Heart right ventricle (tissue), 16 donors: Measurements from ENCODE around the gene AUTS2. TPM values are rescaled to one million over a fixed set of nuclear protein-coding genes. Genes with fewer than 3 reads are reported as not detected.
A peak's percentile ranks its signal among the peaks of the same experiment; 100 is the strongest.

Experiments
- ATAC-seq, 8 donors: fragments of 200-7000 bp; cut with Tn5 transposase; one replicate each; pipeline ENCODE4 v1.9.1; 2020; ENCODE audit warnings: mild to moderate bottlenecking in 8 of 8, moderate library complexity in 8 of 8, moderate number of reproducible peaks in 1 of 8
- DNase-seq, 2 donors: peaks; one replicate each; pipeline ENCODE4 v3.0.0-alpha.2; 2020
- H3K27ac ChIP-seq, 10 donors: fragments of 200-600 bp; sonication (generic) in 2 of 10; one replicate each; pipeline versions ENCODE4 v1.5.0 to v1.8.0; 2020 to 2022; ENCODE audit warnings: mild to moderate bottlenecking in 3 of 10
- H3K27me3 ChIP-seq, 7 donors: fragments of 200-600 bp; one replicate each; pipeline ENCODE4 v1.8.0; 2021 to 2022; ENCODE audit warnings: mild to moderate bottlenecking in 2 of 7
- H3K36me3 ChIP-seq, 9 donors: fragments of 200-600 bp; sonication (generic) in 1 of 9; one replicate each; pipeline versions ENCODE4 v1.5.0 to v1.8.0; 2020 to 2022; ENCODE audit warnings: mild to moderate bottlenecking in 2 of 9
- H3K4me1 ChIP-seq, 9 donors: fragments of 200-600 bp; sonication (generic) in 1 of 9; one replicate each; pipeline versions ENCODE4 v1.5.0 to v1.8.0; 2020 to 2022; ENCODE audit warnings: mild to moderate bottlenecking in 4 of 9
- H3K4me3 ChIP-seq, 10 donors: fragments of 200-600 bp; sonication (generic) in 2 of 10; one replicate each; pipeline versions ENCODE4 v1.5.0 to v1.8.0; 2020 to 2022; ENCODE audit warnings: mild to moderate bottlenecking in 7 of 10, moderate library complexity in 2 of 10
- H3K9me3 ChIP-seq, 11 donors: fragments of 200-600 bp in 10 of 11; sonication (generic) in 2 of 11; one replicate each; pipeline versions ENCODE4 v1.5.0 to v1.8.0; 2013 to 2022; ENCODE audit warnings: mild to moderate bottlenecking in 2 of 11, control low read depth in 1 of 11, moderate library complexity in 1 of 11
- WGBS, 2 donors: extraction: QIAGEN DNeasy Blood & Tissue Kit; methylation state at CpG; one replicate each; pipeline ENCODE4 v1.1.7; 2013; ENCODE audit warnings: inconsistent platforms in 1 of 2; 5-methylcytosine and 5-hydroxymethylcytosine counted together
- intact Hi-C, 10 donors: fragments of 100-400 bp; cut with DNase I; formaldehyde crosslinking; loops; one replicate each; pipeline versions ENCODE4 v1.11.1 to v1.14.2; 2022
- polyA plus RNA-seq, 2 donors: library from polyadenylated mRNA; stranded (reverse); fragments of 200-250 nt; gene quantifications; one replicate each; pipeline ENCODE4 v1.2.3, GENCODE V29; 2013
- total RNA-seq, 10 donors: library from RNA; stranded (reverse); fragmentation: NEBNext Ultra II Directional in 3 of 10; extraction: Animal tissue kit (Norgen Biotek cat#: 25700) in 3 of 10; gene quantifications; one replicate each; pipeline versions ENCODE4 v1.2.1 to v1.2.4, GENCODE V29; 2021 to 2023
- TF ChIP-seq, protein P1 (sequence below), 9 donors: fragments of 200-600 bp; sonication (generic) in 2 of 9; IDR thresholded peaks; one replicate each; pipeline versions ENCODE4 v1.5.0 to v1.8.0; 2021 to 2022; ENCODE audit warnings: antibody characterized with exemption in 9 of 9, mild to moderate bottlenecking in 5 of 9, moderate library complexity in 1 of 9
- donor health status: Arrhythmogenic right ventricular cardiomyopathy.
- donor health status: ischemic (EF 13 %, LVEDD 7.1; RV severe dilation, severe dysfunction).
- donor health status: healthy with polysubstance abuse.
- donor health status: DM: no; HTN: yes; CAD: no.
- donor health status: DM: no; HTN: no; CAD: no.
- donor health status: ischemic (EF 25% LVEDD 6.9; RV normal size, moderate dysfunction).
- donor health status: ischemic (EF 25% LVEDD 5.7; RV mildly dilated, moderate dysfunction).
- donor health status: healthy.
- donor health status: DM: yes; HTN: yes; CAD: no.
- donor health status: Ischemic cardiomyopathy.
- donor health status: ischemic (EF 35%, LVEDD 5.7; RV mildly dilated, moderate dysfunction).
- donor health status: nonischemic (EF 11% LVEDD 7.7; RV severe dilation, severe dysfunction).
- donor health status: DM: yes; HTN: yes; CAD: no.
- donor health status: PGD.
- donor health status: ischemic (EF 29% LVEDD 5.4; RV normal size, mild dysfunction).
- donor health status: nonischemic (EF 23%, LVEDD 6.1; RV moderate dilation, normal function).

Gene AUTS2
- total and polyA plus RNA-seq, 12 donors, result 1.6 to 11.2 (median 7.3) TPM

DNA sequence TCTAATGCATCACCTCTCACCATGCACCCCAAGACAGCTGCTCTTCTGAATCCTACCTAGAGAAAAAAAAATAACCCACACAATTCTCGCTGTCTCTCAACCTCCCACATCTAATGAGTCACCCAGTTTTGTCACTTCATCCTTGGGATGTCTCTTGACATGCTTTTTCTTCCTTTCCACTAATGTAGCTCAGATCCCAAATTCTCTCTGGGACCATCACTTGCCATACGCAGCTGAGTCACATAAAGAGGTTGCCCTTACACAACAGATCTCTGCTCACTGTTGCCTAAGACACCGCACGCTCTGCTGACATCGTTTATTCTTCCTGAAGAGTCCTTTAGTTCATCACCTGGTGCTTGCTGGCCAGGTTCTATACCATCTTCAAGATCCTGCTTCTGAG lies 927.7 kb downstream of the AUTS2 start:
- H3K36me3 ChIP-seq, result no peaks in the 10 kb centered on the region
- no peak overlapping the region for H3K4me3 ChIP-seq
- H3K27ac ChIP-seq, result no peak overlapping the region
- intact Hi-C loops, result no loop called here
- peaks cover 0 to 14% (median 0%) of the 10 kb centered on the region in 9 donors for H3K4me1 ChIP-seq
- H3K9me3 ChIP-seq, result peaks cover 0 to under 1% (median 0%) of the 10 kb centered on the region in 11 donors
- no peak for DNase-seq
- TF ChIP-seq, protein P1, sequence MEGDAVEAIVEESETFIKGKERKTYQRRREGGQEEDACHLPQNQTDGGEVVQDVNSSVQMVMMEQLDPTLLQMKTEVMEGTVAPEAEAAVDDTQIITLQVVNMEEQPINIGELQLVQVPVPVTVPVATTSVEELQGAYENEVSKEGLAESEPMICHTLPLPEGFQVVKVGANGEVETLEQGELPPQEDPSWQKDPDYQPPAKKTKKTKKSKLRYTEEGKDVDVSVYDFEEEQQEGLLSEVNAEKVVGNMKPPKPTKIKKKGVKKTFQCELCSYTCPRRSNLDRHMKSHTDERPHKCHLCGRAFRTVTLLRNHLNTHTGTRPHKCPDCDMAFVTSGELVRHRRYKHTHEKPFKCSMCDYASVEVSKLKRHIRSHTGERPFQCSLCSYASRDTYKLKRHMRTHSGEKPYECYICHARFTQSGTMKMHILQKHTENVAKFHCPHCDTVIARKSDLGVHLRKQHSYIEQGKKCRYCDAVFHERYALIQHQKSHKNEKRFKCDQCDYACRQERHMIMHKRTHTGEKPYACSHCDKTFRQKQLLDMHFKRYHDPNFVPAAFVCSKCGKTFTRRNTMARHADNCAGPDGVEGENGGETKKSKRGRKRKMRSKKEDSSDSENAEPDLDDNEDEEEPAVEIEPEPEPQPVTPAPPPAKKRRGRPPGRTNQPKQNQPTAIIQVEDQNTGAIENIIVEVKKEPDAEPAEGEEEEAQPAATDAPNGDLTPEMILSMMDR (IDR thresholded peaks at IDR 0.05), result no peak
- 78 to 86% methylated on average over 5 of the region's 5 CpGs for WGBS, 2 donors
- H3K27me3 ChIP-seq, result no peaks in the 10 kb centered on the region
- ATAC-seq, result no peak

DNA sequence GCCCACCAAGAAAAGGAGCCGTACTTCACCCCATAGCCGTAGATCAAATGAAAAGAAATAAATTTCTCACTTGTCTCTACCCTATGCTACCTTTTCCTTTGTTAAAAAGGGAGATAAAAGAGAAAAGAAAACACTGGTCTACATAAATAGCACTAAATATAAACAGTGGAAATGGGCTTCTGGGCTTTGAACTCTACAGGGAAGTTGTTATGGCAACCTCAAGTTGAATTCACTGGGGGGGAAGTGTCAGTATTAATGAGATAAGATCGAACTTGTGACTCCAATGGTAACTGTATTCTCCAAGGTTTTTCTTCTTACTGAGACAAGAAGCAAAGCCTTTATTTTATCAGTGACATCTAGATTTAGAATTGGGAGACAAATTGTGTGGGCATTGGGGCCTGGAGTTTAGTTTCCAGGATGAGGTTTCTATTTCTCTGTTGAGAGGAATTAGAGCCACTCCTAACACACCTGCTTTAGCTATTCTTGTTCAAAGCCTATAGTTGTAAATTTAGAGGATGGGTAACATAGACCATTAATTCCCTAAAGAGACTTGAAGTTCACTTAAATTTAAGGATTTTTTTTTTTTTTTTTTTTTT lies 929.3 kb downstream of the AUTS2 start:
- no peak overlapping the region for H3K4me3 ChIP-seq
- H3K27ac ChIP-seq, result no peak overlapping the region
- intact Hi-C loops, result no loop called here
- TF ChIP-seq, protein P1 (IDR thresholded peaks at IDR 0.05), result no peak
- ATAC-seq (no peak), DNase-seq (no peak)
- H3K36me3 ChIP-seq, result no peaks in the 10 kb centered on the region
- H3K4me1 ChIP-seq, result peaks cover 0 to 14% (median 0%) of the 10 kb centered on the region in 9 donors
- 78 to 80% methylated on average over 3 of the region's 3 CpGs for WGBS, 2 donors
- no peaks in the 10 kb centered on the region for H3K27me3 ChIP-seq
- H3K9me3 ChIP-seq, result peaks cover 0 to 6% (median 0%) of the 10 kb centered on the region in 11 donors

DNA sequence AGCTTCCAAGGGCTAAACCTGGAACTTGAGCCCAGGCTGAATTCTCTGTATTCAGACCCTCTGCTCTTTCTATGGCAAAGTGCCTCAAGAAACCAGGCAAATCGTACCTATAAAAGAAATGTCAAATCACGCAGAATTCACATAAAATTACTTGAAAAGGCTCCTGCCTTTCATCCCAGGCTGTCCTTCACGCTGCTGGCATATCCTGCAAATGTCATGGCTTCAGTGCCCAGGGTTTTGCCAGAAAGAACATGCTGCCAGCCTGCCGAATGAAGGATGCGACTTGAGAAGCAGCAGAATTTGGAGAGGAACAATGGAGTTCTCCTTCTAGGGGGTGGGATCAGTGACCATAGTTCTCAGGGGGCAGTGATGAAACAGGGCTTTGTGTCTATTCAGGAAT lies 931.2 kb downstream of the AUTS2 start:
- Histone ChIP-seq H3K27ac (no peak overlapping the region), H3K36me3 (no peaks in the 10 kb centered on the region), H3K27me3 (no peaks in the 10 kb centered on the region), H3K9me3 (peaks cover 0 to 6% (median 0%) of the 10 kb centered on the region in 11 donors), H3K4me1 (peaks cover 0 to 14% (median 0%) of the 10 kb centered on the region in 9 donors), H3K4me3 (no peak overlapping the region)
- ATAC-seq (no peak), DNase-seq (no peak)
- 87 to 92% methylated on average over 5 of the region's 5 CpGs for WGBS, 2 donors
- intact Hi-C loops, result no loop called here
- TF ChIP-seq, protein P1 (IDR thresholded peaks at IDR 0.05), result no peak

DNA sequence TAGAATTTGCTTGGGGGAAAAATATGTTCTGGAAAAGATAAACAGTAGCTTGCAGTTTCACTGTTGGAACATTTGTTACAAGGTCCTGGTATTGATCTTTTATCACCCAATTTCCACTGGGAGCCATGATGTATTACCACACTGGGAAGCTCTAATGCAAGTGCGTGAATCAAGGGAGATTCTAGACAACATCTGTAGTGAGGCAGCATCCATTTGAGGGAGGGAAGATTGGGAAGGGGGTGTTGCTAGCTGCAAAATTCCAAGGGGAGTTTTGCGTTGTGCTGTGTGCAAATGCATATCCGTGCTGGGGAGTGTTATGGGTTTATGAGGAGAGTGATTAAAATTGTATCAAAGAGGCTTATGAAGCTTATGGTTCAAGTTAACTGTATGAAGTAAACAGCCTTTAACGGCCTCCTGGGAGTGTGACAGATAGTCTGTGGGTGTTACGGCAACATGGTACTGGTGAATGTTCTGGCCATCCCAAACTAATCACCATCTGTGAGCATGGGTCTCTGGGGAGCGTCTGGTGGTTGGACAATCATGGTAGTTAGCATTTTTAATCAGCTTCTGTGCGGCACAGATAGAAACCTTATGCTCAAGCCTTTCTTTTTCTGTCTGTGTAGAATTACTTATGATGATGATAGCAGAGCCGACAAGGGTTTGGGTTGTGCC lies 931.8 kb downstream of the AUTS2 start:
- intact Hi-C loops, result no loop called here
- no peaks in the 10 kb centered on the region for H3K27me3 ChIP-seq
- H3K9me3 ChIP-seq, result peaks cover 0 to 6% (median 0%) of the 10 kb centered on the region in 11 donors
- DNase-seq, result no peak
- peaks cover 0 to 14% (median 0%) of the 10 kb centered on the region in 9 donors for H3K4me1 ChIP-seq
- no peak overlapping the region for H3K27ac ChIP-seq
- TF ChIP-seq, protein P1 (IDR thresholded peaks at IDR 0.05), result no peak
- ATAC-seq, result peak in 2 of 8 donors; percentile 22 to 42
- H3K4me3 ChIP-seq, result no peak overlapping the region
- no peaks in the 10 kb centered on the region for H3K36me3 ChIP-seq
- 71 to 77% methylated on average over 8 of the region's 8 CpGs for WGBS, 2 donors
